ENCODE results near the gene GNPDA1.

GNPDA1 gene

GRCh38 chr5:141952020-141952419, 60.8 kb downstream of the GNPDA1 start:
- no peak for DNase-seq

GRCh38 chr5:141951332-141951781, 61.5 kb downstream of the GNPDA1 start:
- peak in 3 of 6 experiments; percentile 3 to 52 (median 5) for DNase-seq

All from stimulated activated naive CD4-positive, alpha-beta T cell (primary cell).